ENCODE data around the gene CACNG6.

CACNG6 gene

DNA sequence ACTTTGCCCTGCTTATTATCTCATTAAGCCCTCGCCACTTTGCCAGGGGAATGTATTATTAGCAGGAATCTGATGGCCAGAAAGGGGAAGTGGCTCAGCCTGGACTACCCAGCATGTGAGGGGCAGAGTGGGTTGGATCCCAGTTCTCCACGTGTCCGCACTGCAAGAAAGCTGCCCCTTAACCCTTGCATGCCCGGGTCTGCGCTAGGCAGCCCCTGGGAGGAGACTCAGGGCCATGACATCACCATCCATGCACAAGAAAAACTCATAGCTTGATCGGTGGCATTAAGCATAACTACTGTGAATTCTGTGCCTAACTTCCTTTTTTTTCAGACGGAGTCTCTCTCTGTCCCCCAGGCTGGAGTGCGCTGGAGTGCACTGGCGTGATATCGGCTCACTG, 19.8 kb upstream of the CACNG6 start:
- ATAC-seq: no peak

DNA sequence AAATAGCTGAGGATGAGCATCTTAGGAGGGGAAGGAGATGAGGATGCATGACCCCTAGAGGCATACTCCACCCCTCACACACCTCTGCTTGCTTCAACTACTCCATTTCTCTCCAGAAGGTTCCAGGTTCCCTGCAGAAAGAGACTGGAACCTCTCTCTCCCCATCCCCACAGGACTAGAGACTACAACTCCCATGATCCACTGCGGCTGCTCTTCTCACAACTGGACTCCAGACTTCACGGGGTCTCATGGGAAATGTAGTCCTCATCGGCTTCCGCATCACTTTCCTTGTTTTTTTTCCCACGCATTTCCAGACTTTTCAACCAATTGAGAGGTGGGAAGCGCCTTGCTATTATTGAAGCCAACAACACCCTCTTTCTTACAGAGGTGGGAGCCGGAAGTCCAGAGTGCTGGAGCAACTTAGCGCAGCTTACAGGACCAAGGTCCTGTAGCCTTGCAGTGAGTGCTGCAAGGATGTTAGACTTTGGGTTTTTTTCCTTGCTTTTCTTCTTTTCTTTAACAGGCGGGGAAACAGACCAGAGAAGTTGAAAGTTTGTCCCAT, 13.9 kb upstream of the CACNG6 start:
- peak; percentile 82 to 88 for ATAC-seq

DNA sequence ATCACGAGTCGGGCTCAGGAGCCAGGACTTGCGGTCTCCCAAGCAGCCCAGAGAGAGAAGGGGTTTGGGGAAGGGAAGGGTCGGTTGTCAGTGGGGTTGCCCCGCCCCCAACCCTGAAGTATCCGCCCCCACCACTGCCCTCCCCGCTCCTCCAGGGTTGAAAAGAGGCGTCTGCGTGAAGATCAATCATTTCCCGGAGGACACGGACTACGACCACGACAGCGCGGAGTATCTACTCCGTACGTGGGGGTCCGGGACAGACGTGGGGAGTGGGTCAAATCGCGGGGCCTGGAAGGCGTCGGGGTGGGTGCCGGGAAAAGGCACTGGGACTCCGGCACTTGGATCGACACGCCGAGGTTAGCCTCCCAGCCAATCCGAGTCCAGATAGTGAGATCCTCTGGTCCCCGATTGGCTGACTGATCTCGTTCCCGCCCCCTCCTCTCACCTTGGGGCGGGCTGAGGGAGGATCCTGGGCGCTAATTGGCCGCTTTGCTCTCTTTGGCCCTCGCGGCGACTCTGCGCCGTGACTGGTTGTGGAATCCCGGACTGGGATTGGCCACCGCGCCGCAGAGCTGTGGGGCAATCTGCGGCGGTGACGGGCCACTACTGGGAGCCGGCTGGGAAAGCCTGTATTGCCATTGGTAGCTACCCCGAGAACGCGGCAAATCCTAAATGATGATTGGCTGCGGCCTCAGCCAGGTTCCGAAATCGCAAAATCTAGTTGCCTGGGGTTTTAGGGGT, 13.3 kb upstream of the CACNG6 start:
- ATAC-seq: peak in 1 of 2 donors; percentile 39

DNA sequence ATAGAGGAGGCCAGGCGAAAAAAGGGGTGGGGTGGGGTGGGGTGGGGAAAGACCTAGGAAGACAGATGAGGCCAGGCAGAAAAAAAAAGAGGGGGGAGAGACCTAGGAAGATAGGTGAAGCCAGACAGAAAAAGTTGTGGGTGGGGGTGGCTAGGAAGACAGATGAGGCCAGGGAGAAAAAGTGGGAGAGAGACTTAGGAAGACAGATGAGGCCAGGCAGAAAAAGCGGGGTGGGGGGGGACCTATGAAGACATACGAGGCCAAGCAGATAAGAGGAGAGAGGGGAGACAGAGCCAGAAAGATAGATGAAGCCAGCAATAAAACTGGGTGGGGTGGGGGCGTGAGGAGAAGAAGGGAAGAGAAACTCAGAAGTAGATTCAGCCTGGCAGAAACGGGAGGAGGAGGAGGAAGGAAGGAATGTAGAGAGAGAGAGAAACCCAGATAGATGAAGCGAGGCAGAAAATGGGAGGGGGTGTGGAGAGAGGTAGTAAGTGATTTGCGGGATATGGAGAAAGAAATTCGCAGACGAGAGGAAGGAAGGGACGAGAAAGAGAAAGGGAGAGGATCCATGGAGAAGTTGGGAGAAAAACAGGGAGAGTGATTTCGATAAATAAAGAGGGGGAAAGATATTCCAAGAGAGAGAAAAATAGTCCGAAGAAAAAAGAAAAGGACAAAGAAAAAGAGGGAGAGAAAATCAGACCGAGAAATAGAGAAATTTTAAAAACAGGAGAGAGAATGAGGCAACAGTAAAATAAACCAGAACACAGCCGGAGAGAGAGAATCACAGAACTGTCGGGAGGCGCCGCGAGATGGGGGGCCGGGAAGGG, 12.2 kb upstream of the CACNG6 start:
- no peak for ATAC-seq

- ATAC-seq: no peak
These were observed 10.7 kb upstream of the CACNG6 start for GRCh38 chr19:53980539-53981375.

DNA sequence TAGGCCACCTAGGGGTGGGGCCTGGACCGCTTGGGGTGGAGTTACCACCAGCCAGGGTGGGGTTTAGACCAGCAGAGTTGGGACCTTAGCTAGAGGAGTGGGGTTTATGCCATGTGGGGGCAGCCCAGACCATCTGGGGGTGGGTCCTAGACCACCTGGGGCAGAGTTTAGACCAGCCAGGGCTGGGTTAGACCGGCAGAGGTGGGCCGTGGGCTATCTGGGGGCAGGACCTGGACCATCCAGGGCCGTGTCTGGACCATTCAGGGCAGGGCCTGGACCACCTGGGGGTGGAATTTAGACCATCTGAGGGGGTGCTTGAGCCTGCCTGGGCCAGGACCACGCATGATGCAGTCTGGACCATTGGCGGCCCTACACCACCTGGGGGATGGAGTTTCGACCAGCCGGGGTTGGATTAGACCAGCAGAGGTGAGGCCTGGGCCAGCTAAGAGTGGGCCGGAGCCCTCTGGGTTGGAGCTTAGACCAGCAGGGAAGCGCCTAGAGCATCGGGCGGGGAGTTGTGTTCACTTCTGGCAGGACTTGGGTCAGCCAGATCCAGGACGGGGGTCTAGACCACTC, 10.0 kb upstream of the CACNG6 start:
- ATAC-seq: no peak

DNA sequence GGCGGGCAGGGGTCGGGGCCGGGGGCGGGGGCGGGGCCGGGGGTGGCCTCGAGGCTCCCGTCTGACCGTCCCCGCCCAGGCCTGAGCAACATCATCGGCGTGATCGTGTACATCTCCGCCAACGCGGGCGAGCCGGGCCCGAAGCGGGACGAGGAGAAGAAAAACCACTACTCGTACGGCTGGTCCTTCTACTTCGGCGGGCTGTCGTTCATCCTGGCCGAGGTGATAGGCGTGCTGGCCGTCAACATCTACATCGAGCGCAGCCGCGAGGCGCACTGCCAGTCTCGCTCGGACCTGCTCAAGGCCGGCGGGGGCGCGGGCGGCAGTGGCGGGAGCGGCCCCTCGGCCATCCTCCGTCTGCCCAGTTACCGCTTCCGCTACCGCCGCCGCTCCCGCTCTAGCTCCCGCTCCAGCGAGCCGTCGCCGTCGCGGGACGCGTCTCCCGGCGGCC, 9.4 kb upstream of the CACNG6 start:
- no peak for ATAC-seq

DNA sequence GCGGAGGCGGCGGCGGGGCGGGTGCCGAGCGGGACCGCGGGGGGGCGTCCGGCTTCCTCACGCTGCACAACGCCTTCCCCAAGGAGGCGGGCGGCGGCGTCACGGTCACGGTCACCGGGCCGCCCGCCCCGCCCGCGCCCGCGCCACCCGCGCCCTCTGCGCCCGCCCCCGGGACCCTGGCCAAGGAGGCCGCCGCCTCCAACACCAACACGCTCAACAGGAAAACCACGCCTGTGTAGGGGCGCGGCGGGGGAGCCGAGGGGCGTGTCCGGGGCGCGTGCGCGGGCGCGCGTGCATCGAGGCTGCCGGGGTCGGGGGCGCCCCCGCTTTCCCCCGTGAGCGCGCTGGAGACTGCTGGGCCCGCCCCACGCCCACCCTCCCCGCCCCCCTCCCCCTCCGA, 8.8 kb upstream of the CACNG6 start:
- ATAC-seq: no peak

- ATAC-seq: no peak
These were observed 7.8 kb upstream of the CACNG6 start for GRCh38 chr19:53983457-53984289.

GRCh38 chr19:53985863-53986262, 5.6 kb upstream of the CACNG6 start:
- ATAC-seq: no peak

- ATAC-seq: no peak
These were observed 2.5 kb upstream of the CACNG6 start for GRCh38 chr19:53988981-53989380.

- ATAC-seq: no peak
These were observed 1.6 kb upstream of the CACNG6 start for GRCh38 chr19:53989600-53990533.

GRCh38 chr19:53992211-53992610, 774 bp downstream of the CACNG6 start:
- no peak for ATAC-seq

- ATAC-seq: no peak
These were observed 1.4 kb downstream of the CACNG6 start for GRCh38 chr19:53992815-53993214.

DNA sequence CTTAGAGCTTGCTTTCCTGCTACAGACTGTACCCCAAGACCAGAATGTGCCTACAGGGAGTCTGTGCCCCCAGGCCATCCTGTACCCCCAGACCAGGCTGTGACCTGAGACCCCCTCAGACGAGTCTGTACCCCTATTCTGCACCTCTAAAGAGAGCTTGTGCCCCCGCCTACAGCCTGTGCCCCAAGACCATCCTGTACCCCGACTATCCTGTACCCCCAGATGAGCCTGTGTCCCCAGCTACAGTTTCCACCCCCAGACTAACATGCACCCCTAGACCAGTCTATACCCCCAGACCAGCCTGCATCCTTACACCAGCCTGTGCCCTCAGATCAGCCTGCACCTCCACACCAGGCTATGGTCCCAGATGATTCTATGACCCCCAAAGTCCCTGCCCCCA, 2.0 kb downstream of the CACNG6 start:
- no peak for ATAC-seq

- ATAC-seq: no peak
These were observed 3.4 kb downstream of the CACNG6 start for GRCh38 chr19:53994811-53995210.

DNA sequence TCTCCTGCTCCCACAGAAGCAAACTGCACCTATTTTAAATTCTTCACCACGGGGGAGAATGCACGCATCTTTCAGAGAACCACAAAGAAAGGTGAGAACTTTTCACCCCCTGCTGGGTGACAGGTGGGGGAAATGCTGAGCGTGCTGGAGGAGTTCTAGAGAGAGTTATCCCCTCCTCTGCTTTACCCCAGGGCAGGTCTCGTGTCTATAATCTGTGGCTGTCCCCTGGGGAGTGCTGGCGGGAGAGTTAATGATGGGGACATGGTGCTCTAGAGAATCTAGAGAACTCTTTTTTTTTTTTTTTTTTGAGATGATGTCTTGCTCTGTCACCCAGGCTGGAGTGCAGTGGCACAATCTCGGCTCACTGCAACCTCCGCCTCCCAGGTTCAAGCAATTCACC, 6.8 kb downstream of the CACNG6 start:
- ATAC-seq: no peak

DNA sequence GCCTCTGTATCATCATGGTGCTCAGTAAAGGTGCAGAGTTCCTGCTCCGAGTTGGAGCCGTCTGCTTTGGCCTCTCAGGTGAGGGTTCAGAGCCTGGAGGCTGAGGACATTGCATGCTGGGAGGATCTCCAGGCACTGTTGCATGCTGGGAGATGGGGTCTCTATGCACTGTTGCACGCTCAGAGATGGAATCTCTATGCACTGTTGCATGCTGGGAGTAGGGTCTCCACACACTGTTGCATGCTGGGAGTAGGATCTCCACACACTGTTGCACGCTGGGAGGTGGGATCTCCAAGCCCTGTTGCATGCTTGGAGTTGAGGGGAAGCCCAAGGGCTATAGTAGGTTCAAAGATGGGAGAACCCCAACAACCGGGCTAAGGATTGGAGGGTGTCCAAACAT, 8.3 kb downstream of the CACNG6 start:
- no peak for ATAC-seq

GRCh38 chr19:54001496-54001895, 10.1 kb downstream of the CACNG6 start:
- ATAC-seq: no peak
